ENCODE data around the gene LXN.

LXN gene

DNA sequence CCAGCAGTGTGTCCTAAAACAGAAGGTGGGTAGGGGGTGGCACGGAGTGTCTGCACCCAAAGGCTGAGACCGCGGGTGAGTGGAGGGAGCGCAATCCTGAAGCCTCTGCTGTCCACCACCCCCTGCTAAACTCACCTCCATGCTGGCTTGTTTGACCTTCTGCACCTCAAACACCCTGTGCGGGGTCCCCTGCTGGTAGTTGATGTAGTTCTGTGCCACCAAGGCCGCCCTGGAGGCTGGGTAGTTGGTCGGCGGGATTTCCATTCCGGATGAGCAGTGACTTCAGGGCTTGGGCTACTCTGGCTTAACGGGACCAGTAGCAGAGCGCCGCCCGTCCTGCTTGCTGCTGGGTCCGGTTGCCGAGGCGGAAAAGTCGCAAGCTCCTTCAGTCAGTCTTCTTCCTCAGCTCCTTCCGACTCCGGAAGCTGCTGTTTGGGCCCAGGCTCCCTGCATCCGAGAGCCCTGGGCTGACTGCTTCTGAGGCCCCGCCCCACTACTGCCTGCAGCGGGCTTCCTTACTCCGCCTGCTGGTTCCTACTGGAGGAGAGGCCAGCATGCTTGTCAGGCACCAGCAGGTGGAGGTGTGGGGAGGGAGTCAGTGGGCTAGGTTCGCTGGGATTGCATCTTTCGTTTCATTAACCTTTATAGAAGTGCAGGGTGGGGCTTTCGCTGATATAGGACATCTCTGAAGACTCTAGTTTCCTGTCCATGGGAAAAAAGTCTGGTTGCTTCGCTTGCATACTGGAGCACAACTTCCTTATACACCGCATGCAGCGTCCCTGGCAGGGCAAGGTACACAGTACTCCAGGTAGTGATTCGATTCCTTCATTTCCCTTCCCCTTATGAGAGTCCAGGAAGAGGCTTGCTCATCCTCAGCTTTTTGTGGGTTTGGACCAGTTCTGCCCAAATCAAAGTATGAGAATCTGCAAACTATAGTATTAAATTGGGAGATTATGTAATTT, at the start of gene LXN:
LXN (minus strand) TSS at position 434 of the 962 bp plus-strand sequence; CDS start at position 264, 170 bp downstream.
- peaks cover 18% of the 10 kb centered on the region for H3K4me1 ChIP-seq (ENCODE audit: control insufficient read depth, insufficient read depth, low read length, unreplicated experiment)
- H3K27me3 ChIP-seq (ENCODE audit: insufficient read depth, low read length): no peaks in the 10 kb centered on the region
- peak within 1 kb of the TSS; percentile 48 for H2AFZ ChIP-seq (ENCODE audit: low read length, unreplicated experiment)
- peaks cover 5% of the 10 kb centered on the region for H3K79me2 ChIP-seq (ENCODE audit: control insufficient read depth, insufficient read depth, low read length, unreplicated experiment)
- H3K27ac ChIP-seq (ENCODE audit: low read depth, low read length): peak within 1 kb of the TSS; percentile 15; the same call in 1 of the 2 replicates
- H3K4me3 ChIP-seq (ENCODE audit: low read depth, low read length): peak within 1 kb of the TSS; percentile 82
- H3K36me3 ChIP-seq (ENCODE audit: insufficient read depth, low read length): no peaks in the 10 kb centered on the region

DNA sequence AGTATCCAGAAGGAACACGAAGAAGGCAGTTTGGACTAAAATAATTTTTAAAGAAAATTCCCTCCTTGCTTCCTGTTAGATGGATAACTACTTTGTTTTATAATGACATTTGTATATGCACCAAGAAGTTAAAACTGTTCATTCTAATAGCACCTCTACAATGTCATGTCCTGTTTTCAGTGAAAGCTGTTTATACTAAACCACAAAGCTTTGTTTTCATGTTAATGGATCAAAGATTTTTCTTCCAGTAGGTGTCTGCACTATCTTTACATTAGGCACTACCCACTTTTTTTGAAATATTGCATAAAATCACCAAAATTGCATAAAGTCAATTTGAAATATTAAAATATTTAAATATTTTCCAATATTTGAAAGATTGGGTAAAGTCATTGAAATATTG, 49.7 kb upstream of the LXN start:
- Histone ChIP-seq H3K4me3 (ENCODE audit: low read depth, low read length) (no peak overlapping the region), H3K36me3 (ENCODE audit: insufficient read depth, low read length) (no peaks in the 10 kb centered on the region), H3K4me1 (ENCODE audit: control insufficient read depth, insufficient read depth, low read length, unreplicated experiment) (peaks cover 57% of the 10 kb centered on the region), H2AFZ (ENCODE audit: low read length, unreplicated experiment) (no peak overlapping the region), H3K79me2 (ENCODE audit: control insufficient read depth, insufficient read depth, low read length, unreplicated experiment) (no peaks in the 10 kb centered on the region), H3K27ac (ENCODE audit: low read depth, low read length) (peak overlapping the region; percentile 81; the same call in 1 of the 2 replicates), H3K27me3 (ENCODE audit: insufficient read depth, low read length) (no peaks in the 10 kb centered on the region)

- H3K27ac ChIP-seq (ENCODE audit: low read depth, low read length): peak overlapping the region; percentile 54
- H3K4me1 ChIP-seq (ENCODE audit: control insufficient read depth, insufficient read depth, low read length, unreplicated experiment): peaks cover 39% of the 10 kb centered on the region
- H3K79me2 ChIP-seq (ENCODE audit: control insufficient read depth, insufficient read depth, low read length, unreplicated experiment): no peaks in the 10 kb centered on the region
- H2AFZ ChIP-seq (ENCODE audit: low read length, unreplicated experiment): no peak overlapping the region
- H3K36me3 ChIP-seq (ENCODE audit: insufficient read depth, low read length): no peaks in the 10 kb centered on the region
- H3K4me3 ChIP-seq (ENCODE audit: low read depth, low read length): no peak overlapping the region
- H3K27me3 ChIP-seq (ENCODE audit: insufficient read depth, low read length): no peaks in the 10 kb centered on the region
These were observed 46.2 kb upstream of the LXN start for GRCh38 chr3:158718490-158719170.

DNA sequence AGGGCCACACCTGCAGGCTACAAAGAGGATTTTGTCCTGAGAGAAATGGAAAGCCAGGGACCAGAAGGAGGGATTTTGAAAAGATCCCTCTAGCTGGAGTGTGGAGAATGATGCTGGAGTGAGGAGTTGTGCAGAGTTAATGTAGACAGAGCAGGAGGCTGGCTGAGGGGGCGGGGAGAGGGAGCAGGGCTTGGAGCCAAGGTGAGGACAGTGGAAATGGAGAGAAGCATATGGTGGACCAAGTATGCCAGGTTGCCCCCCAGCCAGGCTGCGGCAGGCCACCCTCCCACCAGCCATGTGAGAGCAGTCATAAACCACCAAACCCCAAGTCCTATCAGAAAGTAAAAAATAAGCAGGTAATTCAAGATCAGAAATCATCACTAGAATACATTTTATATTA, 45.1 kb upstream of the LXN start:
- H3K27me3 ChIP-seq (ENCODE audit: insufficient read depth, low read length): no peaks in the 10 kb centered on the region
- H3K79me2 ChIP-seq (ENCODE audit: control insufficient read depth, insufficient read depth, low read length, unreplicated experiment): no peaks in the 10 kb centered on the region
- no peak overlapping the region for H2AFZ ChIP-seq (ENCODE audit: low read length, unreplicated experiment)
- H3K4me1 ChIP-seq (ENCODE audit: control insufficient read depth, insufficient read depth, low read length, unreplicated experiment): peaks cover 39% of the 10 kb centered on the region
- H3K27ac ChIP-seq (ENCODE audit: low read depth, low read length): no peak overlapping the region
- no peak overlapping the region for H3K4me3 ChIP-seq (ENCODE audit: low read depth, low read length)
- no peaks in the 10 kb centered on the region for H3K36me3 ChIP-seq (ENCODE audit: insufficient read depth, low read length)

GRCh38 chr3:158713094-158713499, 40.6 kb upstream of the LXN start:
- Histone ChIP-seq H3K79me2 (ENCODE audit: control insufficient read depth, insufficient read depth, low read length, unreplicated experiment) (no peaks in the 10 kb centered on the region), H3K36me3 (ENCODE audit: insufficient read depth, low read length) (peaks cover 3% of the 10 kb centered on the region; the same call in 1 of the 2 replicates), H3K27ac (ENCODE audit: low read depth, low read length) (no peak overlapping the region), H3K4me3 (ENCODE audit: low read depth, low read length) (no peak overlapping the region), H3K4me1 (ENCODE audit: control insufficient read depth, insufficient read depth, low read length, unreplicated experiment) (peaks cover 66% of the 10 kb centered on the region), H2AFZ (ENCODE audit: low read length, unreplicated experiment) (no peak overlapping the region), H3K27me3 (ENCODE audit: insufficient read depth, low read length) (no peaks in the 10 kb centered on the region)

DNA sequence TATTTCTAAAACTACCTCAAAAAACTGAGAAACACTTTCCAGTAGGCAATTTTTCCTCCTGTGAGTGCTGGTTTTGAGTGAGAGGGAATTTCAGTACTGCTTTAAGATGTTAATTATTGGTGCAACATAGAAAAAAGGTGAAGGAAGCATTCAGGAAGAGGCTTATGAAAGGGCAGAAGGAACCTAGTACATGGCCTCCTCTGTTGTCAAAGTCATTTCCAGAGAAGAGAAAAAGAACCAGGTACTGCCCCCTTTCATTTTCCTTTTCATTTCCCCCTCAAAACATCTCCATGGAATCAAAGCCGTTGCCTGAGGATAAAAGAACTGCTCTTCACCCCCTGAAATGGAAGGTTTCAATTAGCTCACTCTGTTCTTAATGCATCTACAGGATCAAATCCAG, 40.0 kb upstream of the LXN start:
- H3K36me3 ChIP-seq (ENCODE audit: insufficient read depth, low read length): peaks cover 5% of the 10 kb centered on the region; the same call in 1 of the 2 replicates
- no peak overlapping the region for H3K4me3 ChIP-seq (ENCODE audit: low read depth, low read length)
- no peaks in the 10 kb centered on the region for H3K79me2 ChIP-seq (ENCODE audit: control insufficient read depth, insufficient read depth, low read length, unreplicated experiment)
- no peak overlapping the region for H3K27ac ChIP-seq (ENCODE audit: low read depth, low read length)
- peaks cover 59% of the 10 kb centered on the region for H3K4me1 ChIP-seq (ENCODE audit: control insufficient read depth, insufficient read depth, low read length, unreplicated experiment)
- H3K27me3 ChIP-seq (ENCODE audit: insufficient read depth, low read length): no peaks in the 10 kb centered on the region
- no peak overlapping the region for H2AFZ ChIP-seq (ENCODE audit: low read length, unreplicated experiment)

GRCh38 chr3:158711886-158712285, 39.4 kb upstream of the LXN start:
- H3K27ac ChIP-seq (ENCODE audit: low read depth, low read length): peak overlapping the region; percentile 73
- peaks cover 5% of the 10 kb centered on the region; the same call in 1 of the 2 replicates for H3K36me3 ChIP-seq (ENCODE audit: insufficient read depth, low read length)
- H3K27me3 ChIP-seq (ENCODE audit: insufficient read depth, low read length): no peaks in the 10 kb centered on the region
- no peak overlapping the region for H2AFZ ChIP-seq (ENCODE audit: low read length, unreplicated experiment)
- H3K79me2 ChIP-seq (ENCODE audit: control insufficient read depth, insufficient read depth, low read length, unreplicated experiment): no peaks in the 10 kb centered on the region
- H3K4me3 ChIP-seq (ENCODE audit: low read depth, low read length): no peak overlapping the region
- H3K4me1 ChIP-seq (ENCODE audit: control insufficient read depth, insufficient read depth, low read length, unreplicated experiment): peaks cover 53% of the 10 kb centered on the region

- Histone ChIP-seq H3K27me3 (ENCODE audit: insufficient read depth, low read length) (no peaks in the 10 kb centered on the region), H3K4me3 (ENCODE audit: low read depth, low read length) (no peak overlapping the region), H2AFZ (ENCODE audit: low read length, unreplicated experiment) (no peak overlapping the region), H3K27ac (ENCODE audit: low read depth, low read length) (no peak overlapping the region), H3K79me2 (ENCODE audit: control insufficient read depth, insufficient read depth, low read length, unreplicated experiment) (no peaks in the 10 kb centered on the region), H3K36me3 (ENCODE audit: insufficient read depth, low read length) (peaks cover 5% of the 10 kb centered on the region; the same call in 1 of the 2 replicates), H3K4me1 (ENCODE audit: control insufficient read depth, insufficient read depth, low read length, unreplicated experiment) (peaks cover 46% of the 10 kb centered on the region)
These were observed 38.2 kb upstream of the LXN start for GRCh38 chr3:158710601-158711000.

GRCh38 chr3:158709666-158710083, 37.2 kb upstream of the LXN start:
- Histone ChIP-seq H3K36me3 (ENCODE audit: insufficient read depth, low read length) (peaks cover 8% of the 10 kb centered on the region; the same call in 1 of the 2 replicates), H3K4me1 (ENCODE audit: control insufficient read depth, insufficient read depth, low read length, unreplicated experiment) (peaks cover 46% of the 10 kb centered on the region), H3K4me3 (ENCODE audit: low read depth, low read length) (0 out of 2 replicates have a peak overlapping the region, but pooled peaks have one; percentile 7), H3K27me3 (ENCODE audit: insufficient read depth, low read length) (no peaks in the 10 kb centered on the region), H3K79me2 (ENCODE audit: control insufficient read depth, insufficient read depth, low read length, unreplicated experiment) (peaks cover 6% of the 10 kb centered on the region), H3K27ac (ENCODE audit: low read depth, low read length) (peak overlapping the region; percentile 90), H2AFZ (ENCODE audit: low read length, unreplicated experiment) (no peak overlapping the region)

DNA sequence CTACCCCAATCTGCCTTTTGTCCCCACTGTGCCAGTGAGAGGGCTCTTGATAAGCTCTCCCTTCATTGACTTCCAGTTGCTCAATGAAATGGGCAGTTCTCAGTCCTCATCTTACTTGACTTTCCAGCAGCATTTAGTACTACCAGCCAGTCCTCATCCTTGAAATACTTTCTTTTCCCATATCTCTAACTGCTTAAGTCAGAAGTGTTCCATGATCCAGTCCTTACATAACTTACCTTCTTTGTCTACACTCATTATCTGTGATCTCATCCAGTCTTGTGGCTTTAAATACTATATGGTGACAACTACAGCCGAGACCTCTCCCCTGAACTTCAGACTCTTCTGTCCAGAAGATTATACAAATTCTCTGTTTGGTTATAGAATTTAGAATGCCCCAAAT, 31.1 kb upstream of the LXN start:
- Histone ChIP-seq H3K27ac (ENCODE audit: low read depth, low read length) (peak overlapping the region; percentile 83), H2AFZ (ENCODE audit: low read length, unreplicated experiment) (no peak overlapping the region), H3K27me3 (ENCODE audit: insufficient read depth, low read length) (no peaks in the 10 kb centered on the region), H3K79me2 (ENCODE audit: control insufficient read depth, insufficient read depth, low read length, unreplicated experiment) (peaks cover 7% of the 10 kb centered on the region), H3K4me1 (ENCODE audit: control insufficient read depth, insufficient read depth, low read length, unreplicated experiment) (peaks cover 40% of the 10 kb centered on the region), H3K36me3 (ENCODE audit: insufficient read depth, low read length) (peaks cover 10% of the 10 kb centered on the region; the same call in 1 of the 2 replicates), H3K4me3 (ENCODE audit: low read depth, low read length) (peak overlapping the region; percentile 20; the same call in 1 of the 2 replicates)

All from ACC112 (cell line).